Epithelial cell of proximal tubule (primary cell): ENCODE data around the gene CA10. TPM values are rescaled to one million over a fixed set of nuclear protein-coding genes. Genes with fewer than 3 reads are reported as not detected.

ENCODE experiments used
- DNase-seq: peaks from one replicate; pipeline ENCODE4 v3.0.0-alpha.2; 2011; ENCODE audit warnings: low read depth
- H3K4me3 ChIP-seq: 2 replicates; pipeline ENCODE4 v1.5.1; 2011; ENCODE audit warnings: low read depth, mild to moderate bottlenecking, low read length
- CTCF ChIP-seq: conservative IDR thresholded peaks from 2 replicates; pipeline ENCODE4 v1.5.1; 2012; ENCODE audit warnings: low read depth, mild to moderate bottlenecking, low read length
- total RNA-seq: library from RNA; depleted of rRNA; stranded (reverse); fragments of >200 nt; gene quantifications from 2 replicates; pipeline ENCODE4 v1.2.3, GENCODE V29; 2015

Gene CA10
- total RNA-seq, 1 donor from 2014 or later: 0.58 TPM

GRCh38 chr17:51611585-51611984, 546.9 kb downstream of the CA10 start:
- TF ChIP-seq CTCF: no peak
- DNase-seq: no peak
- no peak overlapping the region for H3K4me3 ChIP-seq

- TF ChIP-seq CTCF: no peak
- H3K4me3 ChIP-seq: no peak overlapping the region
- no peak for DNase-seq
Measured at GRCh38 chr17:51610834-51611233, 547.7 kb downstream of the CA10 start.

GRCh38 chr17:51610155-51610554, 548.4 kb downstream of the CA10 start:
- H3K4me3 ChIP-seq: no peak overlapping the region
- no peak for TF ChIP-seq CTCF
- DNase-seq: no peak

DNA sequence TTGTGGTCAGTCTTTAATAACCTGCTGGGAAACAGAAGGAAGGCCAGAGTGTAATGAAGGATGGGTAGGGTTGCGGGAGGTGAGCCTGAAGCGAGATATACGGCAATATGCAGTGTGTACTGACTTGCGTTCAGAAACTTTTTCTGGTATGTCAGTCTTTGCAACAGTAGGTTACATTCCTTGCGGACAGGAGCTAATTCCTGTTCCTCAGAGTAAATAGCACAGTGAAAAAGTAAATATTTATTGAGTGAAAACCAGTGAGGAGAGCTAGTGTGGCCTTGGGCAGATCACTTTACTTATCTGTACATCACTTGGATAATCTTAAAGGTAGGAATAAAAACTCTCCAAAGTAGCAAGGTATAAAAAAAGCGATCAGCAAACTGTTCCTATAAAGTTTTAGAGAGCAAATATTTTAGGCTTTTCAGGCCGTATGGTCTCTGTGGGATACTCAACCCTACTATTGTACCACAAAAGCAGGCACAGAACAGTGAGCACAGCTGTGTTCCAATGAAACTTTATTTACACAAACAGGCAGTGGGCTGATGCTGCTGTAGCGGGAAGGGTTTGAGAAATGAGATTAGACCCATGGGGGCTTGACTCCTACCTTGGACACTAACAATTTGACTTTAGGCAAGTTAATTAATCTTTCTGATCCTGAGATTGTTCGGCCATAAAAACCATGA, 550.1 kb downstream of the CA10 start:
- no peak overlapping the region for H3K4me3 ChIP-seq
- no peak for DNase-seq
- TF ChIP-seq CTCF: no peak

- DNase-seq: no peak
- TF ChIP-seq CTCF: no peak
- H3K4me3 ChIP-seq: no peak overlapping the region
Measured at GRCh38 chr17:51607512-51607911, 551.0 kb downstream of the CA10 start.

DNA sequence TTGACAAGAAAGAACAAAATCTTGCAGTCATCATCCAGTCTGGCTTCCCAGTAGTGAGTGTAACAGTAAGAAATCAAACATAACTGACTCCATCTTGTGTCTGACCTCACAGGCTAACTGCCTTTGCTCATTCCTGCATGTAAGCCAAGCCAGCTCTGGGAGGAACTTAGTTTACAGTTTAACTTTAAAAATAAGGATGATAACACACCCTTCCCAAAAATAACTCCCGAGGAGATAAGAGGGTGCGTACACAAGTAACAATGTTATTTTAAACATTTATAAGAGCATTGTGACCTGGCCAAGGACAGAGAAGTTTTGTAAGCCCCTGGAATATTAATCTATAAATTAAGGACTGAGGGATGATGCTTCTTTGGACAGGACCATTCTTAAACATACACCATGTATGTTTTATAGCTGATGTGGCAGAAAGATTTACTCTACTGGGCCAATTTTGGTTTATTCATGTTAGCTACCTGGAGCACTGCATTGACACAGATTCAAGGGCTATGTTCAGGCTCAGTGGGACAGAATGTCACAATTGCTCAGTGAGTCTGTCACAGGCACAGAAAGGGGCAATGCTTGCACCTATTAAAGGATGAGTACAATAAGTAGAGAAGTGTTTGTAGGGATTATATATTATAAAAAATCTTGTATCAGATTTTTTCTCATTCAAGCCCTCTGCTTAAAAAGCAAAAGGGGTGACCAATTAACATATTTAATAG, 554.1 kb downstream of the CA10 start:
- no peak for TF ChIP-seq CTCF
- no peak for DNase-seq
- H3K4me3 ChIP-seq: no peak overlapping the region
